Measurements from ENCODE around the gene FABP6. TPM values are rescaled to one million over a fixed set of nuclear protein-coding genes. Genes with fewer than 3 reads are reported as not detected.

Gene FABP6
- polyA plus RNA-seq, 3 donors, result not detected

- no peak for DNase-seq (ENCODE audit: extremely low read depth in 1 of 11, low read depth in 9 of 11, low spot score in 4 of 11)
Observed at GRCh38 chr5:160281275-160281674, 52.0 kb downstream of the FABP6 start.

GRCh38 chr5:160284291-160284873 lies 55.1 kb downstream of the FABP6 start:
- no peak for DNase-seq (ENCODE audit: extremely low read depth in 1 of 11, low read depth in 9 of 11, low spot score in 4 of 11)

- DNase-seq (ENCODE audit: extremely low read depth in 1 of 11, low read depth in 9 of 11, low spot score in 4 of 11), result no peak
Observed at GRCh38 chr5:160285316-160285715, 56.0 kb downstream of the FABP6 start.

DNA sequence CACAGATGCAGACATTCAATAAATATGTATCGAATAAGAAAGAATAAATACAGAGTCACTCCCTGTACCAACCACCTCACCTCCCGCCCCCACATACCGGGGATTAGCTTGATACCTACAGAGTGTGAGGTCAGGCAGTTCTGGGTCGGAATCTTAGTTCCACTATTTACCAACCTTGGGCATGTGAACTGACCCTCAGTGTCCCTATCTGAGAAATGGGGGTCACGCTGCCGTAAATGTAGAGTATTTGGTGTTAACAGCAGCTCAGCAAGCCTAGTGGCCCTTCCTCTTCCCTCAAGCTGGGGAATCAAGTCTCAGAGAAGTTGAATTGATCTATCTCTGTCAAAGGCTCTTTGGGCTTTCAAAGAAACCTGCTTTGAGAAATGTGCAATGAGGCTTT lies 57.6 kb downstream of the FABP6 start:
- DNase-seq (ENCODE audit: extremely low read depth in 1 of 11, low read depth in 9 of 11, low spot score in 4 of 11), result no peak

DNA sequence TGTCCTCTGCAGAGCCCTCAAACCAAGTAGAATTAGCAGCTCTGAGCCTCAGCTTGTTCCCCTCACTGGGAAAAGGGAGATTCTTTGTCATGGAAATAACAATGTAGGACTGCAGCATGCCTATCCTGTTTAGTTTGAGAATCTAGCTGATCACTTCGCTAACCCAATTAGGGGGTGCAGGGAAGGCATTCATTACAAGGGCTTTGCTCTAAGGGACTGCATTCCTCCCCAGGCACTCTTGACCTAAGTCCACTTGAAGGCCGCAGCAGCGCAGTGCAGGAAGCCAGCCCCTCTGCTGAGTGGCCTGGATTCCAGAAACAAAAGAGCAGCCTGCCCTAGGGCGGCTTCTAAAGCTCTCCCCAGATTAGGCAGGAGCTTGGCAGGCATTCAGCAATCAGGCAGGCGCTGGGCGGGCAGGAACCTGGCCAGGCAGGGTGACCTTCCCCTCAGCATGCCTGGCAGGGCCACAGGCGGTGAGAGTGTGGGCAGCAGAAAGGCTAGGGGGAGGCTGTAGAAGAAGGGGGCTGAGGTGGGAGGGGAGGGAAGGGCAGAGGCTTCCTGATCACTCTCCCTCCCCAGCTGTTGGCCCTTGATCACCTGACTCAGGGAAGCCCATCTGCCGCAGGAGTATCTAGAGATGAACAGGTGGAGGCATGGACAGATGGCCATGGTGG lies 58.2 kb downstream of the FABP6 start:
- DNase-seq (ENCODE audit: extremely low read depth in 1 of 11, low read depth in 9 of 11, low spot score in 4 of 11), result no peak

Other genes with a start within 250 kb of the FABP6 start
- 10 to 100 TPM; 54.1 to 68.3 (median 55.8) TPM for gene TTC1, start 220.4 kb upstream of the FABP6 start, polyA plus RNA-seq (ENCODE audit: insufficient read length in 3 of 3)
- 10 to 100 TPM; 30.2 to 34.1 (median 31.5) TPM for gene PWWP2A, start 110.1 kb upstream of the FABP6 start, polyA plus RNA-seq (ENCODE audit: insufficient read length in 3 of 3)
- gene CCNJL, start 83.1 kb downstream of the FABP6 start, polyA plus RNA-seq (ENCODE audit: insufficient read length in 3 of 3), result 1 to 10 TPM; 7.8 to 9.7 (median 8.6) TPM
- gene C1QTNF2, start 141.1 kb downstream of the FABP6 start, polyA plus RNA-seq (ENCODE audit: insufficient read length in 3 of 3), result 1 to 10 TPM in 2 of 3 donors, under 1 TPM in 1; 0.82 to 2.3 (median 1.3) TPM
- gene FAM200C, start 170.5 kb downstream of the FABP6 start, polyA plus RNA-seq (ENCODE audit: insufficient read length in 3 of 3), result 10 to 100 TPM; 13.5 to 17.4 (median 16.5) TPM
- 10 to 100 TPM; 73.0 to 77.4 (median 75.9) TPM for gene SLU7, start 189.6 kb downstream of the FABP6 start, polyA plus RNA-seq (ENCODE audit: insufficient read length in 3 of 3)
- gene PTTG1, start 192.3 kb downstream of the FABP6 start, polyA plus RNA-seq (ENCODE audit: insufficient read length in 3 of 3), result 10 to 100 TPM; 59.6 to 83.6 (median 81.7) TPM

Measured in renal cortex interstitium (tissue), 11 donors.